GM13976 (cell line): ENCODE results near the gene ARSB.

Experiments used
- DNase-seq: peaks from one replicate; pipeline ENCODE4 v3.0.0; 2012; ENCODE audit warnings: low spot score
- in situ Hi-C: fragments of 300-500 bp; cut with MboI; formaldehyde crosslinking; loops from one replicate; pipeline ENCODE4 v1.12.0; 2022; ENCODE audit warnings: low sequenced_read_pairs, mixed read lengths, inconsistent platforms; ENCODE audit not compliant: unreplicated experiment
- TF ChIP-seq, protein P1 (sequence below): IDR thresholded peaks from 2 replicates; pipeline ENCODE4 v1.5.1; 2012; ENCODE audit warnings: borderline replicate concordance, mild to moderate bottlenecking; ENCODE audit not compliant: insufficient read depth; ENCODE audit errors: extremely low read depth, missing control alignments, control extremely low read depth

ARSB gene

DNA sequence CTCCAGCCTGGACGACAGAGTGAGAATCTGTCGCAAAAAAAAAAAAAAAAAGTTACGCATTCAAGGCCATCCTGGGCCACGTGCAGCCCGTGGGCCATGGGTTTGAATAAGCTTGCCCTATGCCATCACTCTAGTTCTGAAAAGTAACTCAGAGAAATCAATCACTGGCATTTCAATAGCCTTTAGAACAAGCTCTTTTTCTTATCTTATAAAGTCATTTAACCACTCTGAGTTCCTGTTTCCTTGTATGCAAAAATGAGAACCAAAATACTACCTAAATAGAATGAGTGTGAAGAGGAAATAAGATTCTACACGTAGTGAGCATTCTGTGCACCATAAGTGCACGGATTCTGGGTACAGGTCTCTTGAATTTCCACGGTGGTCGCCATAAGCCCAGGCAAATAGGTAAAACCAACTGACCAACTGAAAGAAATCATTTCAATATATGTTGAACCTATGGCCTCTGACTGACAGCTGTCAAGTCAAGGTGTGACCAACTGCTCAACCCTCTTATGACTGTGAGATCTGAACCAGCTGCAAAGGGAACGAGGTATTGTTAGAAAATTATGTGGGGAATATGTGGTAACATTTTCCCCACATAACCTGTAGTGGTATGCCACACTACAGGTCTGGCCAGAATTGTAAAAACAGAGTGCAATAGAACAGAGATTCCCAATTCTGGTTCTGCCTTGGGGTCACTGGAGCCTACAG is 192.6 kb downstream of the ARSB start:
- in situ Hi-C loops = no loop called here
- TF ChIP-seq, protein P1, sequence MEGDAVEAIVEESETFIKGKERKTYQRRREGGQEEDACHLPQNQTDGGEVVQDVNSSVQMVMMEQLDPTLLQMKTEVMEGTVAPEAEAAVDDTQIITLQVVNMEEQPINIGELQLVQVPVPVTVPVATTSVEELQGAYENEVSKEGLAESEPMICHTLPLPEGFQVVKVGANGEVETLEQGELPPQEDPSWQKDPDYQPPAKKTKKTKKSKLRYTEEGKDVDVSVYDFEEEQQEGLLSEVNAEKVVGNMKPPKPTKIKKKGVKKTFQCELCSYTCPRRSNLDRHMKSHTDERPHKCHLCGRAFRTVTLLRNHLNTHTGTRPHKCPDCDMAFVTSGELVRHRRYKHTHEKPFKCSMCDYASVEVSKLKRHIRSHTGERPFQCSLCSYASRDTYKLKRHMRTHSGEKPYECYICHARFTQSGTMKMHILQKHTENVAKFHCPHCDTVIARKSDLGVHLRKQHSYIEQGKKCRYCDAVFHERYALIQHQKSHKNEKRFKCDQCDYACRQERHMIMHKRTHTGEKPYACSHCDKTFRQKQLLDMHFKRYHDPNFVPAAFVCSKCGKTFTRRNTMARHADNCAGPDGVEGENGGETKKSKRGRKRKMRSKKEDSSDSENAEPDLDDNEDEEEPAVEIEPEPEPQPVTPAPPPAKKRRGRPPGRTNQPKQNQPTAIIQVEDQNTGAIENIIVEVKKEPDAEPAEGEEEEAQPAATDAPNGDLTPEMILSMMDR = no peak
- DNase-seq = no peak

DNA sequence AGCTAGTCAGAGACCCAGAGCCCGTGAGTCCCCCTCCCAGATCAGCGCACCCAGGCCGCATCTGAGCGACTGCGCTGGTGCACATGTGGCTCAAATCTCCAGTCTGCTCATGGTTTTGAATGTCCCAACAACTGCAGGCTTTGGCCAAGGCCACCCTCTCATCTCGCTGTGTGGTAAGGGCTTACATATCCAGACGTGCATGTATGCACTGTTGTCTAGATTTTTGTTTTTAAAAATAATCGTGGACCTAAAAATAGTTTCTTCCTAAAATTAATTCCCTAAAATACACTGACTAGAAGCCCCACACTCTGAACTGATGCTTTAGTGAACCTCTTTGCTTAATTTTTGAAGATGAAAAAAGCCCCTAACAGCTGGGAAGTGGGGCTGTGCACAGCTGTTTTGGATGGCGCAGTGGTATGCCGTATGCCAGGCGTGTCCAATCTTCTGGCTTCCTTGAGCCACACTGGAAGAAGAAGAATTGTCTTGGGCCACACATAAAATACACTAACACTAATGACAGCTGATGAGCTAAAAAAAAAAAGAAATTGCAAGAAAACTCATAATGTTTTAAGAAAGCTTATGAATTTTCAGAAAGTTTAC is 193.5 kb downstream of the ARSB start:
- no peak for DNase-seq
- TF ChIP-seq, protein P1 = no peak
- in situ Hi-C loops = no loop called here

DNA sequence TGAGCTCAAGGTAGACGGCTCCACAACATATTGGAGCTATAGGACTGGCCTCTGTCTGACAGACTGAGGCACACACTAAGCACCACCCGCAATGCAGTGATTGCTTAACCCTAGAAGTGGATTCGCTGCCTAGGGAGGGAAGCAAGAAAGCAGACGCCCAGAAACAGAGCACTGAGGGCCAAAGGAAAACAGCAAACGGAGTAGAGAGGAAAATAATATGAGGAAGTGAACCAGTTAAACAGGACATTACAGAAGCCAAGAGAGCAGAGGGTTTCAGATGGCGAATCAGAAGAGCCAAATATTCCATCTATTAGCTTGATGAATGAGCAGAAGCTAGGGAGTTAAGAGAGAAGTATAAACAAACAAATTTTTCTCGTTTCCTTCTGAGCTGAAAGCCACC is 197.3 kb downstream of the ARSB start:
- DNase-seq = no peak
- TF ChIP-seq, protein P1 = no peak
- in situ Hi-C loops = no loop called here

DNA sequence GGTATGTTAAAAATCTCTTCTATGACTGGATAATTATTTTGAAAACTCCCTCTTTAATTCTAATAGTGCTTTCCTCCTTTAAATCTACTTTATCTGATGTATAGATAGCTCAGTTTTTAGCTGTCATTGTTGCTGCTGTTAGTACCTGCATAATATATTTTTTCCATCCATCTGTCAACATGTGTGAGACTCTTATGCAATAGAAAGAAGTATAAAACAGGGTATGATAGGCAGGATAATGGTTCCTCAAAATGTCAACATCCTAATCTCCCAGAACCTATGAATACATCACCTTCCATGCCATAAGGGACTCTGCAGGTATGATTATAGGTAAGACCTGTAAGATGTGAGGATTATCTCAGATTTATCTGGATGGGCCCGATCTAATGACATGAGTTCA is 199.7 kb downstream of the ARSB start:
- in situ Hi-C loops = no loop called here
- DNase-seq = no peak
- TF ChIP-seq, protein P1 = no peak

DNA sequence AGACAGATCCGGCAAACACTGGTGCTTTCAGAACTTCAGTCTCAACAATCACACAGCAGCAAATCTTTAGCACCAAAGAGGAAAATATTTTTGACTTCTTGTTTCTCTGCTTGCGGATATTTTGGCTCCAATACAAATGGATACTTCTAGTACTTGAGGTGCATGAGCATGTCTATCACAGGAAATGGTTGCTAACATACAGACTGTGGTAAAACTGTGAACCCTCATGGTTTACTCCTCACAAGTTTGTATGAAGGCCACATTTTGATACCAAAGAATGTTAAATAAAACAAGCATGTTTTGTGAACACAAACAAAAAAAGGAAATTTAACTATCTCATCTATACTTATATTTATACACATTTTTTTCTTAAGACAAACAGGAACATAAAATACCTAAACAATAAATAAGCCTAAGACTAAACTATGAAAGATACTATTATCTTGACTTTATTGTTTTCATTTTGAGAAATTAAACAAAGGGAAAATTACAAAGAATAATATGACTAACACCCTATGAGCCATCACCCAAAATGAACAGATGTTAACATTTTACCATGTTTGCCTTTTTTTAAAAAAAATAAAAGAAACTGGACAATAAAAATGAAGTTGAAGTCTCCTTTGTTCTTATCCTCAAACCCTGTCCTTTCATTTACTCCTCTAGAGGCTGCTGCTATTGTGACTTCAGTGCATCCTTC is 201.5 kb downstream of the ARSB start:
- no peak for DNase-seq
- TF ChIP-seq, protein P1 = no peak
- in situ Hi-C loops = no loop called here

DNA sequence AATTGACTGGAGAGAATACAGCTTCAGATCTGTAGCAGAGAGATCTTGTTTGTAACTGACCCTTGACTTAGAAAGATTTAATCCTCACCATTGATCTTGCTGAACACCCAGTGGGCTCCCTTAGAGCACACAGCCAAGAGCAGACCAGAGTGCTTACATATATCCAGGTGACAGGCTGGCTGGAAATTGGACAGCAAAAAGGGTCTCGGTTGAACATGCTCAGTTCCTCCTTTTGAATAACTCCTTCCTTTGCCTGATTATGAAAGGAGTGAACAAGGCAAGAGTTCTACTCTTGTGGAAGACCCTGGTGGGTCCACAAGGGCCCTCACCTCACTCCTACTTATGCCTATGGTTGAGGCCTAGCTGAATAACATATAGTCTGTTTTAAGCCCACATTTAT is 202.4 kb downstream of the ARSB start:
- in situ Hi-C loops = no loop called here
- DNase-seq = no peak

More for the DNA sequence above, 202.4 kb downstream of the ARSB start:
- TF ChIP-seq, protein P1 = no peak
